HK-2 (cell line): Measurements from ENCODE around the gene ENPP3.
A peak's percentile ranks its signal among the peaks of the same experiment; 100 is the strongest.

ENCODE experiments used
- DNase-seq: peaks from one replicate; pipeline ENCODE4 v3.0.0-alpha.2; 2018; ENCODE audit not compliant: unreplicated experiment

Gene ENPP3

GRCh38 chr6:131765081-131765803, 128.1 kb downstream of the ENPP3 start:
- peak; percentile 14 for DNase-seq

- DNase-seq = no peak
Observed at GRCh38 chr6:131765804-131766135, 128.7 kb downstream of the ENPP3 start.

- DNase-seq = no peak
Observed at GRCh38 chr6:131766631-131767030, 129.5 kb downstream of the ENPP3 start.

- no peak for DNase-seq
Observed at GRCh38 chr6:131768964-131769363, 131.9 kb downstream of the ENPP3 start.

- no peak for DNase-seq
Observed at GRCh38 chr6:131769385-131770141, 132.5 kb downstream of the ENPP3 start.

GRCh38 chr6:131770776-131771175, 133.7 kb downstream of the ENPP3 start:
- no peak for DNase-seq

- no peak for DNase-seq
Observed at GRCh38 chr6:131773284-131773950, 136.3 kb downstream of the ENPP3 start.

- DNase-seq = no peak
Observed at GRCh38 chr6:131775886-131776285, 138.8 kb downstream of the ENPP3 start.

GRCh38 chr6:131776985-131777384, 139.9 kb downstream of the ENPP3 start:
- DNase-seq = no peak

GRCh38 chr6:131778169-131778568, 141.1 kb downstream of the ENPP3 start:
- no peak for DNase-seq

GRCh38 chr6:131779304-131779703, 142.2 kb downstream of the ENPP3 start:
- DNase-seq = no peak

GRCh38 chr6:131780600-131780999, 143.5 kb downstream of the ENPP3 start:
- no peak for DNase-seq

GRCh38 chr6:131781687-131782086, 144.6 kb downstream of the ENPP3 start:
- no peak for DNase-seq

GRCh38 chr6:131782764-131783163, 145.7 kb downstream of the ENPP3 start:
- DNase-seq = no peak

- DNase-seq = no peak
Observed at GRCh38 chr6:131784561-131784960, 147.5 kb downstream of the ENPP3 start.

GRCh38 chr6:131787079-131787478, 150.0 kb downstream of the ENPP3 start:
- no peak for DNase-seq

- no peak for DNase-seq
Observed at GRCh38 chr6:131787766-131788712, 150.9 kb downstream of the ENPP3 start.

- no peak for DNase-seq
Observed at GRCh38 chr6:131789219-131789618, 152.1 kb downstream of the ENPP3 start.

GRCh38 chr6:131791476-131791875, 154.4 kb downstream of the ENPP3 start:
- no peak for DNase-seq

- DNase-seq = peak; percentile 55
Observed at GRCh38 chr6:131792091-131792496, 155.0 kb downstream of the ENPP3 start.

- DNase-seq = no peak
Observed at GRCh38 chr6:131795366-131795765, 158.3 kb downstream of the ENPP3 start.
